HCT116 (cell line): ENCODE measurements around the gene ZNF429. TPM values are rescaled to one million over a fixed set of nuclear protein-coding genes. Genes with fewer than 3 reads are reported as not detected.

ENCODE experiments used
- ATAC-seq: fragments of 200-7000 bp; cut with Tn5 transposase; 2 replicates; pipeline ENCODE4 v1.9.1; 2020; ENCODE audit warnings: mild to moderate bottlenecking, moderate library complexity
- BruUV-seq: library from RNA; stranded (reverse); fragments of 400-500 nt; replicated peaks from 2 replicates; lab custom pipeline; 2021; lab: Mats Ljungman, UMichigan
- CTCF ChIA-PET: fragments of 300-600 bp; sonication (Branson Sonifier 250); formaldehyde crosslinking; loops from one replicate; lab custom pipeline; 2021; ENCODE audit warnings: antibody characterized with exemption; lab: Charles Lee
- POLR2A ChIA-PET: fragments of 300-600, 350-600 bp; sonication (Branson Sonifier 250); formaldehyde crosslinking; loops from one replicate; lab custom pipeline; 2021; ENCODE audit warnings: antibody characterized with exemption; lab: Charles Lee
- RAD21 ChIA-PET, 2 experiments: fragments of 300-600 bp; sonication (Branson Sonifier 250); formaldehyde crosslinking; loops; one replicate each; lab custom pipeline; 2023; ENCODE audit warnings: low total read pairs in 2 of 2; ENCODE audit not compliant: uncharacterized antibody in 2 of 2, unreplicated experiment in 2 of 2, low non-redundant PET in 1 of 2; lab: Charles Lee
- DNase-seq: peaks from one replicate; pipeline ENCODE4 v3.0.0-alpha.2; 2010; ENCODE audit warnings: low read depth, low spot score
- H2AFZ ChIP-seq: fragments of 200-600 bp; shearing (Covaris generic), sonication (generic); 2 replicates; pipeline ENCODE4 v1.6.1; 2017; ENCODE audit warnings: low read depth, mixed run types, mixed read lengths, antibody characterized with exemption, low read length; ENCODE audit not compliant: poor library complexity, severe bottlenecking
- H3K27ac ChIP-seq: 2 replicates; pipeline ENCODE4 v1.5.1; 2012; ENCODE audit warnings: low read depth, low read length
- H3K27me3 ChIP-seq: fragments of 200-600 bp; sonication (generic); 2 replicates; pipeline ENCODE4 v1.6.1; 2016; ENCODE audit warnings: mixed run types, low read length, mixed read lengths; ENCODE audit not compliant: insufficient read depth
- H3K36me3 ChIP-seq, 2 experiments: fragments of 200-500 bp in 1 of 2; fragments of 200-600 bp in 1 of 2; sonication (Bioruptor generic) in 1 of 2; sonication (generic) in 1 of 2; 2 replicates each; pipeline versions ENCODE4 v1.5.1 to v1.6.1; 2014 to 2016; ENCODE audit warnings: low read length in 2 of 2, inconsistent platforms in 1 of 2, mixed read lengths in 1 of 2, mixed run types in 1 of 2; ENCODE audit not compliant: insufficient read depth in 2 of 2, control insufficient read depth in 1 of 2
- H3K4me1 ChIP-seq, 2 experiments: fragments of 200-600 bp in 1 of 2; sonication (generic) in 1 of 2; 2 replicates each; pipeline versions ENCODE4 v1.5.1 to v1.6.1; 2012 to 2017; ENCODE audit warnings: low read length in 2 of 2, inconsistent platforms in 1 of 2, mild to moderate bottlenecking in 1 of 2, mixed read lengths in 1 of 2, mixed run types in 1 of 2, moderate library complexity in 1 of 2; ENCODE audit not compliant: insufficient read depth in 2 of 2, control insufficient read depth in 1 of 2
- H3K4me2 ChIP-seq: fragments of 200-600 bp; sonication (generic); 2 replicates; pipeline ENCODE4 v1.6.1; 2017; ENCODE audit warnings: mixed run types, low read length, mixed read lengths
- H3K4me3 ChIP-seq, 2 experiments: fragments of 200-600 bp in 1 of 2; sonication (generic) in 1 of 2; replicated peaks in 1 of 2; 2 replicates each; pipeline ENCODE4 v1.5.1; 2011 to 2016; ENCODE audit warnings: low read length in 2 of 2, control low read depth in 1 of 2, low read depth in 1 of 2, mild to moderate bottlenecking in 1 of 2, mixed read lengths in 1 of 2, mixed run types in 1 of 2
- H3K79me2 ChIP-seq: fragments of 200-600 bp; sonication (generic); 2 replicates; pipeline ENCODE4 v1.6.1; 2017; ENCODE audit warnings: mild to moderate bottlenecking, mixed run types, low read length, moderate library complexity, mixed read lengths; ENCODE audit not compliant: insufficient read depth
- H3K9ac ChIP-seq: fragments of 200-600 bp; sonication (generic); 2 replicates; pipeline ENCODE4 v1.6.1; 2016; ENCODE audit warnings: low read length, mixed read lengths
- H3K9me2 ChIP-seq: fragments of 200-600 bp; sonication (generic), shearing (Covaris generic); 2 replicates; pipeline ENCODE4 v1.6.1; 2017; ENCODE audit warnings: mixed run types, mild to moderate bottlenecking, moderate library complexity; ENCODE audit not compliant: insufficient read depth
- H3K9me3 ChIP-seq, 2 experiments: fragments of 200-500 bp in 1 of 2; fragments of 200-600 bp in 1 of 2; sonication (Bioruptor generic) in 1 of 2; sonication (generic) in 1 of 2; 2 replicates each; pipeline ENCODE4 v1.6.1; 2014 to 2017; ENCODE audit warnings: low read length in 2 of 2, mixed read lengths in 2 of 2, inconsistent platforms in 1 of 2, low read depth in 1 of 2, mild to moderate bottlenecking in 1 of 2, mixed run types in 1 of 2, moderate library complexity in 1 of 2; ENCODE audit not compliant: control insufficient read depth in 1 of 2, insufficient read depth in 1 of 2
- H4K20me1 ChIP-seq: fragments of 200-600 bp; sonication (generic), shearing (Covaris generic); 2 replicates; pipeline ENCODE4 v1.6.1; 2017; ENCODE audit warnings: mixed run types, mild to moderate bottlenecking, moderate library complexity; ENCODE audit not compliant: insufficient read depth
- CEBPB ChIP-seq: IDR thresholded peaks from 2 replicates; pipeline ENCODE4 v1.6.1; 2012; ENCODE audit warnings: low read depth
- ELF1 ChIP-seq: IDR thresholded peaks from 2 replicates; pipeline ENCODE4 v1.6.1; 2012; ENCODE audit warnings: low read depth, borderline replicate concordance
- EZH2 ChIP-seq: fragments of 200-600 bp; sonication (generic); IDR thresholded peaks from 2 replicates; pipeline ENCODE4 v1.6.1; 2017; ENCODE audit warnings: antibody characterized with exemption, mixed run types
- EZH2phosphoT487 ChIP-seq: fragments of 200-600 bp; IDR thresholded peaks from 2 replicates; pipeline ENCODE4 v1.6.1; 2018; ENCODE audit warnings: antibody characterized with exemption, borderline replicate concordance
- JUND ChIP-seq: IDR thresholded peaks from 2 replicates; pipeline ENCODE4 v1.6.1; 2012
- POLR2A ChIP-seq: IDR thresholded peaks from 2 replicates; pipeline ENCODE4 v1.7.0; 2011; ENCODE audit warnings: borderline replicate concordance; ENCODE audit not compliant: insufficient read depth, insufficient read length; ENCODE audit errors: extremely low read depth
- RAD21 ChIP-seq: IDR thresholded peaks from 2 replicates; pipeline ENCODE4 v1.6.1; 2012; ENCODE audit warnings: low read depth, mild to moderate bottlenecking
- SIN3A ChIP-seq: IDR thresholded peaks from 2 replicates; pipeline ENCODE4 v1.6.1; 2012; ENCODE audit warnings: low read depth
- TCF7L2 ChIP-seq: IDR thresholded peaks from 2 replicates; pipeline ENCODE4 v1.7.0; 2011; ENCODE audit warnings: borderline replicate concordance, inconsistent platforms; ENCODE audit not compliant: insufficient read depth, insufficient read length; ENCODE audit errors: extremely low read depth
- YY1 ChIP-seq: IDR thresholded peaks from 2 replicates; pipeline ENCODE4 v1.6.1; 2011; ENCODE audit warnings: low read length, low read depth, moderate library complexity, mild to moderate bottlenecking; ENCODE audit not compliant: insufficient replicate concordance; ENCODE audit errors: extremely low read depth
- ZFX ChIP-seq: fragments of 450-650 bp; IDR thresholded peaks from 2 replicates; pipeline ENCODE4 v1.6.1; 2017
- intact Hi-C: fragments of 100-400 bp; cut with micrococcal nuclease; formaldehyde crosslinking; loops from 2 replicates; pipeline ENCODE4 v1.10.0; 2022
- total RNA-seq: library from RNA; stranded (reverse); gene quantifications from one replicate; pipeline ENCODE4 v1.2.1, GENCODE V29; 2021; ENCODE audit not compliant: unreplicated experiment
- TF ChIP-seq, protein P1 (sequence below): IDR thresholded peaks from 2 replicates; pipeline ENCODE4 v1.6.1; 2012
- TF ChIP-seq, protein P2 (sequence below): IDR thresholded peaks from 2 replicates; pipeline ENCODE4 v1.6.1; 2011; ENCODE audit warnings: mild to moderate bottlenecking, low read length, moderate library complexity; ENCODE audit not compliant: insufficient replicate concordance; ENCODE audit errors: extremely low read depth

Gene ZNF429
- total RNA-seq, 1 experiment from 2014 or later = 0.42 TPM

DNA sequence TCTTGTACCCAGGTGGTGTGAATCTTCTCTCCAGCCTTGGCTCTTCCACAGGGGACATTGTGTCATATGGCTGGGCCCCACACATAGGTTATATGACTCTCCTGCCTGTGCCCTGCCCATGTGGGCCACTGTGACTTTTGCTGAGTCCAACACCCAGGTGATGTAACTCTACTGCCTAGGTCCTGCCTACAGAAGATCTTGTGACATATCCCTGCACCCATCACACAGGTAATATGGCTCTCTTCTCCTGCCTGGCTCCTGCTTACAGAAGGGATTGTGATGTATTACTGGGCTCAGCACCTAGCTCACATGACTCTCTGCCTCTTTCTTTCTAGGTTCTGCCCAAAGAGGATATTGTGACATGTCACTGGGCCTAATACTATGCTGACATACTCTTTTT is 19.5 kb upstream of the ZNF429 start:
- Histone ChIP-seq H3K9ac (no peak overlapping the region), H3K9me3 (peaks cover 0 to 4% of the 10 kb centered on the region in 2 experiments; a peak in 1 of 4 replicates), H3K4me1 (no peaks in the 10 kb centered on the region), H3K27me3 (no peaks in the 10 kb centered on the region), H2AFZ (no peak overlapping the region), H3K79me2 (no peaks in the 10 kb centered on the region), H3K9me2 (no peaks in the 10 kb centered on the region), H3K4me2 (no peak overlapping the region), H3K36me3 (no peaks in the 10 kb centered on the region), H3K27ac (no peak overlapping the region), H4K20me1 (no peaks in the 10 kb centered on the region), H3K4me3 (no peak overlapping the region)
- no peak for DNase-seq
- POLR2A ChIA-PET = no interaction called here
- intact Hi-C loops = no loop called here
- BruUV-seq = no TSS peak
- ATAC-seq = no peak
- RAD21 ChIA-PET = no interaction called here
- CTCF ChIA-PET = no interaction called here
- TF ChIP-seq CEBPB (no peak), SIN3A (no peak), EZH2 (no peak), TCF7L2 (no peak), ZFX (no peak), YY1 (no peak), POLR2A (no peak), EZH2phosphoT487 (no peak), RAD21 (no peak), ELF1 (no peak), JUND (no peak)
- TF ChIP-seq, protein P1, sequence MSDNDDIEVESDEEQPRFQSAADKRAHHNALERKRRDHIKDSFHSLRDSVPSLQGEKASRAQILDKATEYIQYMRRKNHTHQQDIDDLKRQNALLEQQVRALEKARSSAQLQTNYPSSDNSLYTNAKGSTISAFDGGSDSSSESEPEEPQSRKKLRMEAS = no peak
- TF ChIP-seq, protein P2, sequence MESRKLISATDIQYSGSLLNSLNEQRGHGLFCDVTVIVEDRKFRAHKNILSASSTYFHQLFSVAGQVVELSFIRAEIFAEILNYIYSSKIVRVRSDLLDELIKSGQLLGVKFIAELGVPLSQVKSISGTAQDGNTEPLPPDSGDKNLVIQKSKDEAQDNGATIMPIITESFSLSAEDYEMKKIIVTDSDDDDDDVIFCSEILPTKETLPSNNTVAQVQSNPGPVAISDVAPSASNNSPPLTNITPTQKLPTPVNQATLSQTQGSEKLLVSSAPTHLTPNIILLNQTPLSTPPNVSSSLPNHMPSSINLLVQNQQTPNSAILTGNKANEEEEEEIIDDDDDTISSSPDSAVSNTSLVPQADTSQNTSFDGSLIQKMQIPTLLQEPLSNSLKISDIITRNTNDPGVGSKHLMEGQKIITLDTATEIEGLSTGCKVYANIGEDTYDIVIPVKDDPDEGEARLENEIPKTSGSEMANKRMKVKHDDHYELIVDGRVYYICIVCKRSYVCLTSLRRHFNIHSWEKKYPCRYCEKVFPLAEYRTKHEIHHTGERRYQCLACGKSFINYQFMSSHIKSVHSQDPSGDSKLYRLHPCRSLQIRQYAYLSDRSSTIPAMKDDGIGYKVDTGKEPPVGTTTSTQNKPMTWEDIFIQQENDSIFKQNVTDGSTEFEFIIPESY = no peak
- TF ChIP-seq, all 23 proteins: peak for 0
